Measurements from ENCODE around the gene NTMT1.

The NTMT1 gene

DNA sequence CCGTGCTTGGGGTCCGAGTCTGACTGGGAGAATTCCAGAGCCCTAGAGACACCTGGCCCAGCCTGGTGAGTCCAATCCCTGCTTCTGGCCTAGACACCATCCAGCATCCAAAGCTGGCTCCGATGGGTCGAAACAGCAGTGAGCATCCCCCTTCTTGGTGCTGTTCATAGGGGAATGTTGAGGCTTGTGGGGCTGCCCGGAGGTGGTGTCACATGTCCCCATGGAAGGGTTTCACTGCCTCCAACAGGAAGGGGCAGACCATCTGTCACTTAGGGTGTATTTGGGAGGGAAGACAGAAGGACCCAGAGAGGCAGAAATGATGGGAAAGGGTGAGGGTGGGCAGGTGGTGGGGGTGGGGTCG lies 19.0 kb upstream of the NTMT1 start:
- Histone ChIP-seq H3K36me3 (ENCODE audit: insufficient read depth, insufficient read length, low read length) (no peaks in the 10 kb centered on the region), H3K9me3 (ENCODE audit: insufficient read depth, low read length) (no peaks in the 10 kb centered on the region), H3K4me1 (ENCODE audit: insufficient read depth, insufficient read length) (peaks cover 27% of the 10 kb centered on the region), H3K27me3 (ENCODE audit: insufficient read depth, insufficient read length) (no peaks in the 10 kb centered on the region), H3K9ac (ENCODE audit: insufficient read length, low read depth) (peak overlapping the region; percentile 24), H3K4me3 (ENCODE audit: insufficient read length, low read depth) (no peak overlapping the region)
- TF ChIP-seq ZNF274 (IDR thresholded peaks at IDR 0.05; ENCODE audit: low read depth, low read length) = no peak
- TF ChIP-seq YY1 (IDR thresholded peaks at IDR 0.05; ENCODE audit: insufficient read depth, insufficient read length) = no peak
- TF ChIP-seq SUZ12 (IDR thresholded peaks at IDR 0.05; ENCODE audit: extremely low read depth, insufficient read depth, insufficient read length) = no peak
- no peak for DNase-seq (ENCODE audit: low read depth, low spot score)

DNA sequence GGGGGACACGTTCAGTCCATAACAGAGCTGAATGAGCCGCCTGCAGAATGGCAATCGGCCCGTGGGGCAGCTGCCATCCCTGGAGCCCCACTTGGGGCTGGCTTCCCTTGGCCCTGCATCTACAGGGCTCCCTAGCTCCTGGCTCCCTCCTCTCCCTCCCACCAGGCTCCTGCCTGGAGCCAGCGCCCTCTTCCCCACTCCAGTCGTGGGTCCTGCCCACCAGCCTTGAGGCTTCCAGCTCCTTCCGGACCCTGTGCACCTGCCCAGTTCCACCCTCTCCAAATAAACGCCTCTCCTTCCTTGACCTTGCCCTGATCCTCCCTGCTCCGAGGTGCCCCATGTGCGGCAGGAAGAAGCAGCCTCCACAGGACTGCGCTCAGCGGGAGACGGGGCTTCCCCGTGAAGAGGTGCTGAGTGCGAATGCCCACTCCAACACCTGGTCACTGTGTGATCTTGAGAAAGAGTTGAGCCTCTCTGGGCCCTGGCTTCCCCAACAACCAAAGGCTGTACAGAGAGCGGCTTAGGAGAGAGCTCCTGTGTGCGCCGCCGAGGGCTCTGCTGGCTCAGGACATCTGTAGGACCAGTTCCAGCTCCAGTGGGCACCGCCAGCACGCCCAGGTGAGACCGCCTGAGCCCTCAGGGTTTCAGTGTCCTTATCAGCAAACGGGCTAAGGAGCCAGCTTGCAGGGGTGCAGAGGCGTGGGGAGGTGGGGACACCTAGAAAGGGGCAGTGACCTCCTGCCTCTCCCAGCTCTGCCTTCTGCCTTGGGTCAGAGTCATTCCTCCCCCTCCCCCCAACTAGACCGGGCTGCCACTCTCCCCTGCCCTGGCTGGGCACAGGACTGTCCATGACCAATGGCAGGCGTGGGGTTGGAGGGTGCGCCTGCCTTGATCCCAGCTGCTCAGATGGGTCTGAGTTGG lies 17.1 kb upstream of the NTMT1 start:
- no peak for DNase-seq (ENCODE audit: low read depth, low spot score)
- Histone ChIP-seq H3K9me3 (ENCODE audit: insufficient read depth, low read length) (no peaks in the 10 kb centered on the region), H3K4me1 (ENCODE audit: insufficient read depth, insufficient read length) (peaks cover 34% of the 10 kb centered on the region), H3K9ac (ENCODE audit: insufficient read length, low read depth) (peak overlapping the region; percentile 46), H3K36me3 (ENCODE audit: insufficient read depth, insufficient read length, low read length) (no peaks in the 10 kb centered on the region), H3K27me3 (ENCODE audit: insufficient read depth, insufficient read length) (no peaks in the 10 kb centered on the region), H3K4me3 (ENCODE audit: insufficient read length, low read depth) (no peak overlapping the region)
- no peak for TF ChIP-seq SUZ12 (IDR thresholded peaks at IDR 0.05; ENCODE audit: extremely low read depth, insufficient read depth, insufficient read length)
- no peak for TF ChIP-seq YY1 (IDR thresholded peaks at IDR 0.05; ENCODE audit: insufficient read depth, insufficient read length)
- no peak for TF ChIP-seq ZNF274 (IDR thresholded peaks at IDR 0.05; ENCODE audit: low read depth, low read length)

DNA sequence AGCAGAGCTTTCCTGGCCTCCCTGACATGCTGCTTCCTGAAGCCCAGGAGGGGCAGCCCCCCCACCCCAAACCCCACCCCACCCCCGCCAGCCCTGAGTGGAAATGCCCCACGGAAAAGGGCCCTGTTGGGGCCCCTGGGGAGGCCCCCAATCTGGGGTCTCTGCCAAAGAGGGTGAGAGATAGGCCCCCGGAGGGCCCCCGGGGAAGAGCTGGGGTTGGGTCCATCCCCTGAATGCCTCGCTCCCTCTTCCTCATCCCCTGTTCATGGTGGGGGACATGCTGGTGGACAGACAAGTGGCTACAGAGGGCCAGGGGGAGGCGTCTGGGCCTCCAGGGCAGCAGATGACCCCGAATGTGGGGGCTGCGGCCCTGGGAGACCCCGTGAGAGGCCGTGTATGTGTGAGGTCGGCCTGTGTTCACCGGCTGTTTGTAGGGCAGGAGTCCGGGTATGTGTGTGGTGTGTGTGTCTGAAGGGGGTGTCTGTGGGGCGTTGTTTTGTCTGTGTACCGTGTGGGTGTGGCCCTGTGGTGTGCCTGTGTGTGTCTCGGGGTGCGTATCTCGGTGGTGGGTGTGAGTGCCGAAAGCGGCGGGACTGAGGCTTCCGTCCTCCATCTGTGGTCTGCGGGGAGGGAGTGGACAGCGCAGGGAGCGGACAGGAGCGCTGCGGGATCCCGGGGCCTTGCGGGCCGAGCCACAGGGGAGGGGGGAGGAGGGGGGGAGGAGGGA lies 16.3 kb upstream of the NTMT1 start:
- no peak overlapping the region for H3K4me3 ChIP-seq (ENCODE audit: insufficient read length, low read depth)
- DNase-seq (ENCODE audit: low read depth, low spot score) = no peak
- TF ChIP-seq YY1 (IDR thresholded peaks at IDR 0.05; ENCODE audit: insufficient read depth, insufficient read length) (no peak), ZNF274 (IDR thresholded peaks at IDR 0.05; ENCODE audit: low read depth, low read length) (no peak), SUZ12 (IDR thresholded peaks at IDR 0.05; ENCODE audit: extremely low read depth, insufficient read depth, insufficient read length) (no peak)
- H3K9me3 ChIP-seq (ENCODE audit: insufficient read depth, low read length) = no peaks in the 10 kb centered on the region
- peaks cover 36% of the 10 kb centered on the region for H3K4me1 ChIP-seq (ENCODE audit: insufficient read depth, insufficient read length)
- peak overlapping the region; percentile 67 for H3K9ac ChIP-seq (ENCODE audit: insufficient read length, low read depth)
- H3K27me3 ChIP-seq (ENCODE audit: insufficient read depth, insufficient read length) = no peaks in the 10 kb centered on the region
- no peaks in the 10 kb centered on the region for H3K36me3 ChIP-seq (ENCODE audit: insufficient read depth, insufficient read length, low read length)

DNA sequence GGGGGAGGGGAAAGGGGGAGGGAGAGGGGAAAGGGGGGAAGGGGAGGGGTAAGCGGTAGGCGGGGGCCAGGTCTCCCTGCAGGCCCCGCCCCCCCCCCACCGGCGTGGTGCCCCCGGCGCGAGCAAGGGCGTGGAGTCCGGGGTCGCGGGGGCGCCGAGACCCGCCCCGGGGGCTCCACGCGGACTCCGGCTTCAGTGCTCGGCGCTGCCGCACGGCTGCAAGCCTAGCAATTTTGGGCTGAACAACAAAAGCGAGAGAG lies 15.8 kb upstream of the NTMT1 start:
- no peaks in the 10 kb centered on the region for H3K9me3 ChIP-seq (ENCODE audit: insufficient read depth, low read length)
- H3K4me1 ChIP-seq (ENCODE audit: insufficient read depth, insufficient read length) = peaks cover 36% of the 10 kb centered on the region
- H3K36me3 ChIP-seq (ENCODE audit: insufficient read depth, insufficient read length, low read length) = no peaks in the 10 kb centered on the region
- TF ChIP-seq ZNF274 (IDR thresholded peaks at IDR 0.05; ENCODE audit: low read depth, low read length) (no peak), YY1 (IDR thresholded peaks at IDR 0.05; ENCODE audit: insufficient read depth, insufficient read length) (no peak), SUZ12 (IDR thresholded peaks at IDR 0.05; ENCODE audit: extremely low read depth, insufficient read depth, insufficient read length) (no peak)
- no peaks in the 10 kb centered on the region for H3K27me3 ChIP-seq (ENCODE audit: insufficient read depth, insufficient read length)
- DNase-seq (ENCODE audit: low read depth, low spot score) = no peak
- H3K9ac ChIP-seq (ENCODE audit: insufficient read length, low read depth) = peak overlapping the region; percentile 68
- peak overlapping the region; percentile 53 for H3K4me3 ChIP-seq (ENCODE audit: insufficient read length, low read depth)

DNA sequence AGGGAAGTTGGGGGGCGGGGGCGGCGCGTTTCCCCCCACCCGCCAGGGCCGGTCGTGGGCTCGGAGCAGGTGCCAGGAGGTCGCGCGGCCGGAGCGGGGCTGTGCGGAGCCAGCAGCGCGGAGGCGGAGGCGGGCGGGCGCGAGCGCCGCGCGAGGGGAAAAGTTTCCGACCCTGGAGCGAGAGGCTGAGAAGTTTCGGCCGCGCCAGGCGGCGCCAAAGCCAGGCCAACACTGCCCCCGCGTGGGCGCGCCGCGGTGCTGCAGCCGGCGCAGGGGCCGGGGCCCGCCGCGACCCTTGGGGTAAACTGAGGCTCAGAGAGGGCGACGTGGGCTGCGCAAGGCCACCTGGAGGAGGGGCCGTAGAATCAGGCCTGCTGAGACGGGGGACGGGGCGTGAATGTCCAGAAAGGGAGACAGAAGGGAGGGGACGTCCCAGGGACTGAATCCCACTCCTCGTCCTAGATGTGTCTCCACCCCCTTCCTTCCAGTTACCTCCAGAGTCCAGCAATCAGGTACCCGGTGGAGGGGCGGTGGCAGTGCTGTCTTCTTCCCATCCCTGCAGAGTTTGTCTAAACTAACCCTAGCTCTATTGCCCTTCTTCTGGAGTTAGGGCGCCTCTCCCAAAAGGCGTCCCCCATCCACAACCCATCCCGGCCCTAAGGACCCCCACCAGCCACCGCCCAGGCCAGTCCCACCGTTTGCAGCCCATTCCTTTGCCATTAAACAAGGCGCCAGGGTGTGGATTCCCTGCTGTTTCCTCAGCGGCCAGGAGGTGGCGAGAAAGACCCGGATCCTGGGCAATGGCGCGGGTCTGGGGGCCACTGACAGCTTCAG lies 15.3 kb upstream of the NTMT1 start:
- no peak for DNase-seq (ENCODE audit: low read depth, low spot score)
- Histone ChIP-seq H3K9me3 (ENCODE audit: insufficient read depth, low read length) (no peaks in the 10 kb centered on the region), H3K4me3 (ENCODE audit: insufficient read length, low read depth) (peak overlapping the region; percentile 53), H3K27me3 (ENCODE audit: insufficient read depth, insufficient read length) (no peaks in the 10 kb centered on the region), H3K36me3 (ENCODE audit: insufficient read depth, insufficient read length, low read length) (no peaks in the 10 kb centered on the region), H3K4me1 (ENCODE audit: insufficient read depth, insufficient read length) (peaks cover 42% of the 10 kb centered on the region), H3K9ac (ENCODE audit: insufficient read length, low read depth) (peak overlapping the region; percentile 79)
- TF ChIP-seq ZNF274 (IDR thresholded peaks at IDR 0.05; ENCODE audit: low read depth, low read length) (no peak), YY1 (IDR thresholded peaks at IDR 0.05; ENCODE audit: insufficient read depth, insufficient read length) (peak; percentile 33), SUZ12 (IDR thresholded peaks at IDR 0.05; ENCODE audit: extremely low read depth, insufficient read depth, insufficient read length) (no peak)

DNA sequence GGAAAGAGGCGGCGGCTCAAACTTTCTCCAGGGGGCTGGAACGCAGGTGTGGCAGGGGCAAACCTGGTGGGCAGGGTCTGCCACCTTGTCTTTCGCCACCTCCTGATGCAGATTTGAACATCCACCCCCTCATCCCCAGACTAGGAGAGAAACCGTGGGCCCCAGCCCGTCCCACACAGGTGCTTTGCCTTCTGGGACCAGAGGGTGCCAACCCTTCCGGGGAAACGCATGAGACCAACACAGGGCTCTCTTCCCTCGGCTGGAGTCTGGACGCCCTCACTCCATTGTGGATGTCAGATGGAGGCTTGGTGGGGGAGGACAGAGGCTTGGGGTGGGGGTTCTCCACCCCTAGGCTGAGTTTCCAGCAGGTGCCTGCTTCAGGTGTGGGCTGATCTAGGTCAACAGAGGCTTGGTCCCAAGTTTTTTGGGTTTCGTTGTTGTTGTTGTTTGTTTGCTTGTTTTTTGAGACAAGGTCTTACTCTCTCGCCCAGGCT lies 14.6 kb upstream of the NTMT1 start:
- no peaks in the 10 kb centered on the region for H3K27me3 ChIP-seq (ENCODE audit: insufficient read depth, insufficient read length)
- H3K36me3 ChIP-seq (ENCODE audit: insufficient read depth, insufficient read length, low read length) = no peaks in the 10 kb centered on the region
- no peaks in the 10 kb centered on the region for H3K9me3 ChIP-seq (ENCODE audit: insufficient read depth, low read length)
- no peak for TF ChIP-seq YY1 (IDR thresholded peaks at IDR 0.05; ENCODE audit: insufficient read depth, insufficient read length)
- no peak for TF ChIP-seq ZNF274 (IDR thresholded peaks at IDR 0.05; ENCODE audit: low read depth, low read length)
- TF ChIP-seq SUZ12 (IDR thresholded peaks at IDR 0.05; ENCODE audit: extremely low read depth, insufficient read depth, insufficient read length) = no peak
- H3K9ac ChIP-seq (ENCODE audit: insufficient read length, low read depth) = peak overlapping the region; percentile 51
- no peak for DNase-seq (ENCODE audit: low read depth, low spot score)
- no peak overlapping the region for H3K4me3 ChIP-seq (ENCODE audit: insufficient read length, low read depth)
- peaks cover 42% of the 10 kb centered on the region for H3K4me1 ChIP-seq (ENCODE audit: insufficient read depth, insufficient read length)
